GM19238 (cell line): ENCODE results near the gene PYDC1.
"Not testable (repeated sequence)": the region's sequence is repeated elsewhere in the genome, so short reads cannot be mapped to it uniquely, and the experiment has no call there.

Source experiments
- DNase-seq: peaks from one replicate; pipeline ENCODE4 v3.0.0; 2011; ENCODE audit warnings: low spot score; ENCODE audit not compliant: insufficient read length

PYDC1 gene

GRCh38 chr16:31196324-31197088, 20.4 kb downstream of the PYDC1 start:
- no peak for DNase-seq

- not testable (repeated sequence) for DNase-seq
Observed at GRCh38 chr16:31195861-31196260, 21.1 kb downstream of the PYDC1 start.

- no peak for DNase-seq
Observed at GRCh38 chr16:31194898-31195297, 22.0 kb downstream of the PYDC1 start.

GRCh38 chr16:31193874-31194273, 23.1 kb downstream of the PYDC1 start:
- DNase-seq, result no peak

- DNase-seq, result no peak
Observed at GRCh38 chr16:31192856-31193642, 23.9 kb downstream of the PYDC1 start.

GRCh38 chr16:31191697-31192428, 25.1 kb downstream of the PYDC1 start:
- no peak for DNase-seq

GRCh38 chr16:31190818-31191444, 26.0 kb downstream of the PYDC1 start:
- no peak for DNase-seq

- no peak for DNase-seq
Observed at GRCh38 chr16:31190061-31190460, 26.9 kb downstream of the PYDC1 start.

GRCh38 chr16:31189412-31189778, 27.5 kb downstream of the PYDC1 start:
- no peak for DNase-seq

- DNase-seq, result no peak
Observed at GRCh38 chr16:31188450-31189411, 28.2 kb downstream of the PYDC1 start.

- no peak for DNase-seq
Observed at GRCh38 chr16:31187808-31188189, 29.1 kb downstream of the PYDC1 start.

- DNase-seq, result no peak
Observed at GRCh38 chr16:31186930-31187807, 29.8 kb downstream of the PYDC1 start.

GRCh38 chr16:31186176-31186575, 30.8 kb downstream of the PYDC1 start:
- DNase-seq, result no peak

- DNase-seq, result no peak
Observed at GRCh38 chr16:31185339-31185738, 31.6 kb downstream of the PYDC1 start.

- DNase-seq, result no peak
Observed at GRCh38 chr16:31184888-31185287, 32.0 kb downstream of the PYDC1 start.

- DNase-seq, result no peak
Observed at GRCh38 chr16:31183432-31184428, 33.2 kb downstream of the PYDC1 start.

- no peak for DNase-seq
Observed at GRCh38 chr16:31182391-31182790, 34.5 kb downstream of the PYDC1 start.

GRCh38 chr16:31181102-31181830, 35.7 kb downstream of the PYDC1 start:
- DNase-seq, result no peak
